Osteocyte (in vitro differentiated cells): ENCODE data around the gene PHOSPHO2. TPM values are rescaled to one million over a fixed set of nuclear protein-coding genes. Genes with fewer than 3 reads are reported as not detected.

Experiments
- DNase-seq: peaks from one replicate; pipeline ENCODE4 v3.0.0; 2021; ENCODE audit warnings: mixed read lengths; ENCODE audit not compliant: unreplicated experiment; ENCODE audit errors: extremely low spot score
- H3K27ac Mint-ChIP-seq: one replicate; pipeline ENCODE4 v1.8.0; 2021; ENCODE audit warnings: mild to moderate bottlenecking, mixed read lengths; ENCODE audit not compliant: unreplicated experiment
- H3K27me3 Mint-ChIP-seq: one replicate; pipeline ENCODE4 v1.8.0; 2021; ENCODE audit warnings: mixed read lengths; ENCODE audit not compliant: unreplicated experiment
- H3K36me3 Mint-ChIP-seq: one replicate; pipeline ENCODE4 v1.8.0; 2021; ENCODE audit warnings: mixed read lengths; ENCODE audit not compliant: unreplicated experiment
- H3K4me1 Mint-ChIP-seq: one replicate; pipeline ENCODE4 v1.8.0; 2021; ENCODE audit warnings: mixed read lengths; ENCODE audit not compliant: unreplicated experiment
- H3K4me3 Mint-ChIP-seq: one replicate; pipeline ENCODE4 v1.8.0; 2021; ENCODE audit warnings: mild to moderate bottlenecking, moderate library complexity, mixed read lengths; ENCODE audit not compliant: unreplicated experiment
- H3K9me3 Mint-ChIP-seq: one replicate; pipeline ENCODE4 v1.8.0; 2021; ENCODE audit warnings: mixed read lengths; ENCODE audit not compliant: unreplicated experiment
- total RNA-seq: library from RNA; stranded (reverse); gene quantifications from 2 replicates; pipeline ENCODE4 v1.2.1, GENCODE V29; 2021
- TF ChIP-seq, protein P1 (sequence below): fragments of 200-600 bp; sonication (generic); IDR thresholded peaks from 2 replicates; pipeline ENCODE4 v1.5.0; 2021; ENCODE audit warnings: antibody characterized with exemption, mild to moderate bottlenecking, moderate library complexity

The PHOSPHO2 gene
- total RNA-seq, 1 donor from 2014 or later = 4.8 TPM

DNA sequence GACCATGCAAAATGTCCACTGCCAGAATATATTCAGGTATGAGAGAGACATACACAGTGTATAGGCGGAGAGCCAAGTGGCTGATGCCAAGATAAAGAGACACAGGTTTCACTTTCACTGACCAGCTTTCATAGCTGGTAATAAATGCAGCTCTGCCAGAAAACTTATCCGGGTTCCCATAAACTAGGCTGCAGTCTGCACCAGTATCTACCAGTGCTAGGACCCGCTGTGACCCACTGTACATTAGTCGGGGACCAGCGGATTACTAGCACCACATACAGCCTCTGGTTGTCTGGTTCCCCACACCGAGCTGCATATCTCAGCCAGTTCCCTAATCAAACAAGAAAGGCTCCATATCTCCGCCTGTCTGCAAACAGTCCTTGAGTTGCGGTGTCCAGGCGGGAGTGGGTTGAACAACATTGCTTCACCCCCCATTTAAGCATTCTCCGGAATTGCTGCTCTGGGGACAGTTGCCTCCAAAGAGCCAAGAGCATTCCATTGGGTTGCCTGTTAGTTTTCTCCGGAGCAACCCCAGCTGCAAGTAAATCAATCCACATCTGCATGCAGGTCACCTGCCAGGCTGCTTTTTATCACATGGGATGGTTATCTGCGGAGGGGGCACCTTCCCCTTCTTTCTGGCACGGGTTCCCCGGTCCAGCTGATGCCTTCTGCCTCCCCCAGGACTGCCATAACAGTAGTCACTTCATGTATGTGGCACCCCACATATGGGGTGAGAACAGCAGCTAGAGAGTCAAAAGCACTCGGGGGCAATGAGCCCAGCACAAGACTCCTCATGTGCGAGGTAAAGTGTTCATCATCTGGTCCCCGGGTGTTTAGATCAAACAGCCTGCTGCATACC lies 21.3 kb downstream of the PHOSPHO2 start:
- H3K27me3 Mint-ChIP-seq = no peaks in the 10 kb centered on the region
- no peak for DNase-seq
- H3K36me3 Mint-ChIP-seq = no peaks in the 10 kb centered on the region
- H3K9me3 Mint-ChIP-seq = no peaks in the 10 kb centered on the region
- no peak overlapping the region for H3K27ac Mint-ChIP-seq
- TF ChIP-seq, protein P1, sequence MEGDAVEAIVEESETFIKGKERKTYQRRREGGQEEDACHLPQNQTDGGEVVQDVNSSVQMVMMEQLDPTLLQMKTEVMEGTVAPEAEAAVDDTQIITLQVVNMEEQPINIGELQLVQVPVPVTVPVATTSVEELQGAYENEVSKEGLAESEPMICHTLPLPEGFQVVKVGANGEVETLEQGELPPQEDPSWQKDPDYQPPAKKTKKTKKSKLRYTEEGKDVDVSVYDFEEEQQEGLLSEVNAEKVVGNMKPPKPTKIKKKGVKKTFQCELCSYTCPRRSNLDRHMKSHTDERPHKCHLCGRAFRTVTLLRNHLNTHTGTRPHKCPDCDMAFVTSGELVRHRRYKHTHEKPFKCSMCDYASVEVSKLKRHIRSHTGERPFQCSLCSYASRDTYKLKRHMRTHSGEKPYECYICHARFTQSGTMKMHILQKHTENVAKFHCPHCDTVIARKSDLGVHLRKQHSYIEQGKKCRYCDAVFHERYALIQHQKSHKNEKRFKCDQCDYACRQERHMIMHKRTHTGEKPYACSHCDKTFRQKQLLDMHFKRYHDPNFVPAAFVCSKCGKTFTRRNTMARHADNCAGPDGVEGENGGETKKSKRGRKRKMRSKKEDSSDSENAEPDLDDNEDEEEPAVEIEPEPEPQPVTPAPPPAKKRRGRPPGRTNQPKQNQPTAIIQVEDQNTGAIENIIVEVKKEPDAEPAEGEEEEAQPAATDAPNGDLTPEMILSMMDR = no peak
- H3K4me3 Mint-ChIP-seq = no peak overlapping the region
- H3K4me1 Mint-ChIP-seq = peaks cover 9% of the 10 kb centered on the region

DNA sequence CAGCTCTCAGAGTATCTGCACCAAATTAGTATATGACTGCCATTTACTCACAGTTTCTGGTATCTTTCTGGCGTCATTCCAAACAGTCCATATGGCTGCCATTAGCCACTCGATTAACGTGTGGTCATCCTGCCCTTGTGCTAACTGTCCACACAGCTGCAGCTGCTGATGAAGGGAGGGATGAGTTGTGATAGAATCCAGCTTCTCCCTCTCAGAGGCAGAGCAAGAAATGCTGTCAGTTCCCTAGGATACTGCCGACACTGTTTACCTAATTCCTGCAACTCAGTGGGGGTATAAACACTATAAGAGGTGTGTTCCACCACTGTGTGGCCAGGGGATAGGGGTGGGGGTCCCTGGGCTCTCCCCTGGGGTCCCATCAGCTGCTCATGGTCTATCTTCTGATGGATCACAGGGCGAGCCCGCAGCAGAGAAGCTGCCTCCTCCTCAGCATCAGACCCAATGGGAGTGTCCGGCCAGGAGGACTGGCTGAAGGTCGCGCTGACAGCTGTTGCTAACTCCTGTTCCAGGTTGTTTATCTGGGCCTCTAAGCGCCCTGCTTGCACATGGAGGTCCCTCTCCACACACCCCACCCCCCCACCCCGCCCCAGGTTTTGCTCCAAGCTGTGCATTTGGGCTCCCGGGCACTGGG lies 22.1 kb downstream of the PHOSPHO2 start:
- H3K27ac Mint-ChIP-seq = no peak overlapping the region
- H3K9me3 Mint-ChIP-seq = no peaks in the 10 kb centered on the region
- H3K4me3 Mint-ChIP-seq = no peak overlapping the region
- TF ChIP-seq, protein P1 = no peak
- H3K36me3 Mint-ChIP-seq = no peaks in the 10 kb centered on the region
- no peak for DNase-seq
- no peaks in the 10 kb centered on the region for H3K27me3 Mint-ChIP-seq
- H3K4me1 Mint-ChIP-seq = peaks cover 9% of the 10 kb centered on the region

DNA sequence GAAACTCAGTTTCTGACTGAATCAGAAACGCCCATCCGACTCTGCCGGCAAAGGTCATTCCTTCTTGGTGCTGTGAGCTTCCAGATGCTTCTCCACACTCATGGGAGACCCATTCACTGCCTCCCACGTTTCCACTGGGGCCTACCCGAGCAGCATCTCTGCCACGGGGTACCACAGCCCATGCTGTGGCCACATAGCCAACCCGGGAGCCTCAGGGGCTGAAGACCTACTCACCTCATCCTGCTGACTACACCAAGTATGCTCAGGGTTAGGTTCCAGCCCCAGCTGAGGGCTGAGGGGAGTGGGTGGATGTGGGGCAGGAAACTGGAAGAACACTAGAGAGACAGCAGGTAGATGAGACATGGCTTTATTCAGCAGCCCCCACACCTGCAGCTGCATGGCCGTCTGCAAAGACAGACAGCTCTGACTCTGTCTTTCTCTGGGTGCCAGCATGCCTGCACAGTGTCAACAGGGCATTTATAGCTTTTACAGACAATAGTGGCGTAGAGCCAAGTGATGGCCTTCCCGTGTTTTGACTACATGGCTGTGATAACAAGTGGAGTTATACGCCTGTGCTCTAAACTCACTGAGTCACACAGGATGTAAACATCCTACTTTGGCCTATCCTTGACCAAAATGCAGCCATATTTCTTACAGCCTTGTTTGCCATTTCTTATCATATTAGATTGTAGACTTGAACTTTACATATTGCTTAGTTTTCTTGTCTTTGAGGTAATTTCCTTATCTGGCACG lies 22.8 kb downstream of the PHOSPHO2 start:
- Mint-ChIP-seq H3K4me1 (peaks cover 9% of the 10 kb centered on the region), H3K27ac (no peak overlapping the region), H3K4me3 (no peak overlapping the region), H3K36me3 (no peaks in the 10 kb centered on the region), H3K27me3 (no peaks in the 10 kb centered on the region), H3K9me3 (no peaks in the 10 kb centered on the region)
- TF ChIP-seq, protein P1 = no peak
- DNase-seq = no peak

DNA sequence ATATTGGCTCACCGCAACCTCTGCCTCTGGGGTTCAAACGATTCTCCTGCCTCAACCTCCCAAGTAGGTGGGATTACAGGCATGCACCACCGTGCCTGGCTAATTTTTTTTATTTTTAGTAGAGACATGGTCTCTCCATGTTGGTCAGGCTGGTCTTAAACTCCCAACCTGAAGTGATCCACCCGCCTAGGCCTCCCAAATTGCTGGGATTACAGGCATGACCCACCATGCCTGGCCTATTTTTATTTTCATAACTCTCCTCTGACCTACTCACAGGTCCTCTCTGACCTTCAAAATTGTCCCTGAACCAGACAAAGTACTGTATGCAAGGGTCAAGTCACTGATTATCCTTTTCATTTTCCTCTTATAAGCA lies 23.4 kb downstream of the PHOSPHO2 start:
- Mint-ChIP-seq H3K27ac (no peak overlapping the region), H3K4me1 (peaks cover 9% of the 10 kb centered on the region), H3K27me3 (no peaks in the 10 kb centered on the region), H3K9me3 (no peaks in the 10 kb centered on the region), H3K4me3 (no peak overlapping the region), H3K36me3 (no peaks in the 10 kb centered on the region)
- no peak for DNase-seq
- TF ChIP-seq, protein P1 = no peak
